ENCODE results near the gene HS6ST3.

DNA sequence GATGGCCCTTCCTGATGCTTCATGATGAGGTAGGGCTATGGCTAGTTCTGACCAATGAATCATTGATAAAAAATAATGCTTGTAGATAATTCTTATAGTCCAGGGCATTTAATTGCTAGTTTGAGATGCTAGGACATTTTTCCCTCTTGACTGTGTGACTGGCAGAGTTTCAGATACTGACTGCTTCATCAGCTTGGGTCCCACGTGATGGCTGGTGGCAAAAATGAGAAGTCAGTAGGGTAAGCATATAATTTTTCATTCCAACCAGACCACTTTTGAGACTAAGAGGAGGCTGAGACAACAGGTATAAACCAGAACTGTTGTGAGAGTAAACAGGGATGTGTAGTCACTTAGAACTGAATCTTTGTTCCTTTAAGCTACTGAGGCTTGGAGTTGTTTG, 183.3 kb downstream of the HS6ST3 start:
- TF ChIP-seq, protein P1, sequence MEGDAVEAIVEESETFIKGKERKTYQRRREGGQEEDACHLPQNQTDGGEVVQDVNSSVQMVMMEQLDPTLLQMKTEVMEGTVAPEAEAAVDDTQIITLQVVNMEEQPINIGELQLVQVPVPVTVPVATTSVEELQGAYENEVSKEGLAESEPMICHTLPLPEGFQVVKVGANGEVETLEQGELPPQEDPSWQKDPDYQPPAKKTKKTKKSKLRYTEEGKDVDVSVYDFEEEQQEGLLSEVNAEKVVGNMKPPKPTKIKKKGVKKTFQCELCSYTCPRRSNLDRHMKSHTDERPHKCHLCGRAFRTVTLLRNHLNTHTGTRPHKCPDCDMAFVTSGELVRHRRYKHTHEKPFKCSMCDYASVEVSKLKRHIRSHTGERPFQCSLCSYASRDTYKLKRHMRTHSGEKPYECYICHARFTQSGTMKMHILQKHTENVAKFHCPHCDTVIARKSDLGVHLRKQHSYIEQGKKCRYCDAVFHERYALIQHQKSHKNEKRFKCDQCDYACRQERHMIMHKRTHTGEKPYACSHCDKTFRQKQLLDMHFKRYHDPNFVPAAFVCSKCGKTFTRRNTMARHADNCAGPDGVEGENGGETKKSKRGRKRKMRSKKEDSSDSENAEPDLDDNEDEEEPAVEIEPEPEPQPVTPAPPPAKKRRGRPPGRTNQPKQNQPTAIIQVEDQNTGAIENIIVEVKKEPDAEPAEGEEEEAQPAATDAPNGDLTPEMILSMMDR (IDR thresholded peaks at IDR 0.05): no peak
- TF ChIP-seq POLR2A (IDR thresholded peaks at IDR 0.05): no peak
